Measurements from ENCODE around the gene IQGAP2. TPM values are rescaled to one million over a fixed set of nuclear protein-coding genes. Genes with fewer than 3 reads are reported as not detected.

Gene IQGAP2
- total RNA-seq, 1 experiment from 2014 or later, result 0.59 TPM

DNA sequence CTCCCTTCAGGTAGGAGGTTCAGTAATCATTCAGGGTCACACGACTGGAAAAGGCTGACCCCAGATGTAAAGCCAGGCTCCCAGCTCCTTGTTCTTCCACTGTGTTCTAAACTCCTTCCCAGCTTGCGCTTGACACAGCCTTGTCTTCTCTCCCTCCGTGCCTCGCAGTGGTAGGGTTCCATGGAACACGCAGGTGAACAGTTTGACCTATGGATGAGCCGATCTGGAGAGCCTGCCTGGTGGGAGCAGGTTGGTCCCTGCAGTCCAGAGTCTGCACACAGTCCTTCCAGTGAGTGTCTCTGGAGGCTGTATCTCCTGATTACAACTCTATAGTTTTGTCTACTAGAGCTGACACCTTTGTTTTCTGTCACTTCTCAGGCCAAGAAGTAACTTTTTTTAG is 85.9 kb downstream of the IQGAP2 start:
- H3K36me3 ChIP-seq (ENCODE audit: control insufficient read depth, insufficient read depth, low read length), result no peaks in the 10 kb centered on the region
- no peaks in the 10 kb centered on the region for H3K4me1 ChIP-seq (ENCODE audit: control insufficient read depth, insufficient read depth, low read length)
- intact Hi-C loops (cut with micrococcal nuclease; ENCODE audit: unreplicated experiment) (no loop called here), in situ Hi-C loops (cut with HindIII; ENCODE audit: low pct_unique_long_range_greater_than_20kb, low sequenced_read_pairs) (no loop called here)
- no peak for DNase-seq (ENCODE audit: low read depth, low spot score)
- ATAC-seq, result no peak
- no peak for TF ChIP-seq TCF7L2 (IDR thresholded peaks at IDR 0.05; ENCODE audit: low read depth, low read length)
- no peak for TF ChIP-seq SIN3A (IDR thresholded peaks at IDR 0.05; ENCODE audit: borderline replicate concordance, insufficient read depth, low read depth, low read length)
- TF ChIP-seq, protein P1, sequence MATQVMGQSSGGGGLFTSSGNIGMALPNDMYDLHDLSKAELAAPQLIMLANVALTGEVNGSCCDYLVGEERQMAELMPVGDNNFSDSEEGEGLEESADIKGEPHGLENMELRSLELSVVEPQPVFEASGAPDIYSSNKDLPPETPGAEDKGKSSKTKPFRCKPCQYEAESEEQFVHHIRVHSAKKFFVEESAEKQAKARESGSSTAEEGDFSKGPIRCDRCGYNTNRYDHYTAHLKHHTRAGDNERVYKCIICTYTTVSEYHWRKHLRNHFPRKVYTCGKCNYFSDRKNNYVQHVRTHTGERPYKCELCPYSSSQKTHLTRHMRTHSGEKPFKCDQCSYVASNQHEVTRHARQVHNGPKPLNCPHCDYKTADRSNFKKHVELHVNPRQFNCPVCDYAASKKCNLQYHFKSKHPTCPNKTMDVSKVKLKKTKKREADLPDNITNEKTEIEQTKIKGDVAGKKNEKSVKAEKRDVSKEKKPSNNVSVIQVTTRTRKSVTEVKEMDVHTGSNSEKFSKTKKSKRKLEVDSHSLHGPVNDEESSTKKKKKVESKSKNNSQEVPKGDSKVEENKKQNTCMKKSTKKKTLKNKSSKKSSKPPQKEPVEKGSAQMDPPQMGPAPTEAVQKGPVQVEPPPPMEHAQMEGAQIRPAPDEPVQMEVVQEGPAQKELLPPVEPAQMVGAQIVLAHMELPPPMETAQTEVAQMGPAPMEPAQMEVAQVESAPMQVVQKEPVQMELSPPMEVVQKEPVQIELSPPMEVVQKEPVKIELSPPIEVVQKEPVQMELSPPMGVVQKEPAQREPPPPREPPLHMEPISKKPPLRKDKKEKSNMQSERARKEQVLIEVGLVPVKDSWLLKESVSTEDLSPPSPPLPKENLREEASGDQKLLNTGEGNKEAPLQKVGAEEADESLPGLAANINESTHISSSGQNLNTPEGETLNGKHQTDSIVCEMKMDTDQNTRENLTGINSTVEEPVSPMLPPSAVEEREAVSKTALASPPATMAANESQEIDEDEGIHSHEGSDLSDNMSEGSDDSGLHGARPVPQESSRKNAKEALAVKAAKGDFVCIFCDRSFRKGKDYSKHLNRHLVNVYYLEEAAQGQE (IDR thresholded peaks at IDR 0.05; ENCODE audit: insufficient read depth in 1 of 2, low read depth in 2 of 2, low read length in 1 of 2), result no peak
- TF ChIP-seq, protein P2, sequence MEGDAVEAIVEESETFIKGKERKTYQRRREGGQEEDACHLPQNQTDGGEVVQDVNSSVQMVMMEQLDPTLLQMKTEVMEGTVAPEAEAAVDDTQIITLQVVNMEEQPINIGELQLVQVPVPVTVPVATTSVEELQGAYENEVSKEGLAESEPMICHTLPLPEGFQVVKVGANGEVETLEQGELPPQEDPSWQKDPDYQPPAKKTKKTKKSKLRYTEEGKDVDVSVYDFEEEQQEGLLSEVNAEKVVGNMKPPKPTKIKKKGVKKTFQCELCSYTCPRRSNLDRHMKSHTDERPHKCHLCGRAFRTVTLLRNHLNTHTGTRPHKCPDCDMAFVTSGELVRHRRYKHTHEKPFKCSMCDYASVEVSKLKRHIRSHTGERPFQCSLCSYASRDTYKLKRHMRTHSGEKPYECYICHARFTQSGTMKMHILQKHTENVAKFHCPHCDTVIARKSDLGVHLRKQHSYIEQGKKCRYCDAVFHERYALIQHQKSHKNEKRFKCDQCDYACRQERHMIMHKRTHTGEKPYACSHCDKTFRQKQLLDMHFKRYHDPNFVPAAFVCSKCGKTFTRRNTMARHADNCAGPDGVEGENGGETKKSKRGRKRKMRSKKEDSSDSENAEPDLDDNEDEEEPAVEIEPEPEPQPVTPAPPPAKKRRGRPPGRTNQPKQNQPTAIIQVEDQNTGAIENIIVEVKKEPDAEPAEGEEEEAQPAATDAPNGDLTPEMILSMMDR (IDR thresholded peaks at IDR 0.05), result no peak
- no peak for TF ChIP-seq POLR2AphosphoS5 (IDR thresholded peaks at IDR 0.05; ENCODE audit: low read depth, low read length)
- POLR2A ChIA-PET, result no interaction called here
- CTCF ChIA-PET, result no interaction called here
- peaks cover 2% of the 10 kb centered on the region for H3K27me3 ChIP-seq (ENCODE audit: control insufficient read depth, insufficient read depth, low read length)
- no peaks in the 10 kb centered on the region for H3K9me3 ChIP-seq (ENCODE audit: control insufficient read depth, insufficient read depth, low read depth, low read length)
- H3K4me3 ChIP-seq (ENCODE audit: low read depth in 2 of 2, low read length in 2 of 2), result no peak overlapping the region
- no TSS peak for BruUV-seq (replicated peaks)
- H3K27ac ChIP-seq (ENCODE audit: low read length), result no peak overlapping the region

DNA sequence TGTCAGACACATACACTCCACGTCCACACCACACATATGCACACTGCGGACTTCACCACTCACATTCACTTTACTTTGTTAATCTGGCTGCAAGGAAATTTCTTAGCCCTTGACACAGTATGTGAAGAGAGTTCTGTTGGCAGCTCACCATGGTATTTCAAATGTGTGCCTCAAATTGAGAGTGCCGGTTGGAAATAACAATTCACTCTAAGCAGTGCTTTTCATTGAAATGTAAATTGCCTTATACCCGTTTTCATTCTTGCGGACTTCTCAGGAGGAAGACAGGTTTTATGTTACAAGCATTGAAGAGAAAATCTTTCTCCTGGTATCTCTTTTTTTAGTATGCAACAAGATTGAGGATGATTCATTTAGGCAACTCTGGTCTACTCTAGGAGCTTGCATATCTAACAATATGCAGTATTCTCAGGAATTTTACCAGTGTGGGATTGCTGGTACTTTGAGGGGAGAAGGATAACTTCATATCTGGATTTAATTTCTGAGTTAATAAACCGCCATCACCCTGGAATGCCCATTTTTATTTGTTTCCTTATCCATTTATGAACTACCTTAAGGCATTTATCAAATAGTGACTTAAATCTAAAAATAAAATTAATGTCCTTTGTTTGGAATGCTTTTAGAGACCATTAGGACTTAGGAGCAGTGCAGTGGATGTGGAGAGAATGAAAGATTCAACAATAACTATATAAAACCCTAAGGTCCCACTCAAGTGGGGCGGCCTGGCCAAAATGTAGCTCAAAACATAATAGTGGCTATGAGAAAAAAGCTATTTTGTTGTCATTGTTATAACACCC is 87.0 kb downstream of the IQGAP2 start:
- no peak overlapping the region for H3K27ac ChIP-seq (ENCODE audit: low read length)
- no peaks in the 10 kb centered on the region for H3K4me1 ChIP-seq (ENCODE audit: control insufficient read depth, insufficient read depth, low read length)
- POLR2A ChIA-PET, result no interaction called here
- TF ChIP-seq, protein P1 (IDR thresholded peaks at IDR 0.05; ENCODE audit: insufficient read depth in 1 of 2, low read depth in 2 of 2, low read length in 1 of 2), result no peak
- TF ChIP-seq POLR2AphosphoS5 (IDR thresholded peaks at IDR 0.05; ENCODE audit: low read depth, low read length) (no peak), SIN3A (IDR thresholded peaks at IDR 0.05; ENCODE audit: borderline replicate concordance, insufficient read depth, low read depth, low read length) (no peak), TCF7L2 (IDR thresholded peaks at IDR 0.05; ENCODE audit: low read depth, low read length) (no peak)
- TF ChIP-seq, protein P2 (IDR thresholded peaks at IDR 0.05), result no peak
- no peaks in the 10 kb centered on the region for H3K9me3 ChIP-seq (ENCODE audit: control insufficient read depth, insufficient read depth, low read depth, low read length)
- H3K36me3 ChIP-seq (ENCODE audit: control insufficient read depth, insufficient read depth, low read length), result no peaks in the 10 kb centered on the region
- peaks cover 2% of the 10 kb centered on the region for H3K27me3 ChIP-seq (ENCODE audit: control insufficient read depth, insufficient read depth, low read length)
- in situ Hi-C loops (cut with HindIII; ENCODE audit: low pct_unique_long_range_greater_than_20kb, low sequenced_read_pairs), result no loop called here
- BruUV-seq (replicated peaks), result no TSS peak
- CTCF ChIA-PET, result interaction anchor here (0.5 kb wide), 1 partner anchor 183 kb away, joined by 3 read pairs; no protein-coding TSS in a partner anchor
- ATAC-seq, result no peak
- no peak overlapping the region for H3K4me3 ChIP-seq (ENCODE audit: low read depth in 2 of 2, low read length in 2 of 2)
- DNase-seq (ENCODE audit: low read depth, low spot score), result no peak
- intact Hi-C loops (cut with micrococcal nuclease; ENCODE audit: unreplicated experiment), result no loop called here
